OCI-LY3 (cell line): ENCODE measurements around the gene IL17RA.

Experiments
- H2AFZ ChIP-seq: fragments of 200-600, 300-600 bp; shearing (Covaris generic); 2 replicates; pipeline ENCODE4 v1.6.0; 2014; ENCODE audit warnings: antibody characterized with exemption, low read depth, low read length
- H3K27ac ChIP-seq: fragments of 200-600, 300-600 bp; sonication (generic); 2 replicates; pipeline ENCODE4 v1.5.1; 2014; ENCODE audit warnings: mild to moderate bottlenecking, low read length, moderate library complexity, mixed read lengths
- H3K27me3 ChIP-seq: fragments of 200-600, 300-600 bp; sonication (generic); 2 replicates; pipeline ENCODE4 v1.6.1; 2014; ENCODE audit warnings: low read depth, low read length, mixed read lengths
- H3K36me3 ChIP-seq: fragments of 200-600, 300-600 bp; sonication (generic); replicated peaks from 2 replicates; pipeline ENCODE3; 2014; ENCODE audit warnings: low read depth, low read length, mixed read lengths
- H3K4me1 ChIP-seq: fragments of 300-600, 200-600 bp; sonication (generic); 2 replicates; pipeline ENCODE4 v1.6.1; 2014; ENCODE audit warnings: low read length, mixed read lengths
- H3K4me2 ChIP-seq: fragments of 200-600, 300-600 bp; sonication (generic); 2 replicates; pipeline ENCODE4 v1.6.1; 2014; ENCODE audit warnings: low read length, mixed read lengths
- H3K4me3 ChIP-seq: fragments of 300-600, 200-600 bp; sonication (generic); 2 replicates; pipeline ENCODE4 v1.5.1; 2014; ENCODE audit warnings: antibody characterized with exemption, mild to moderate bottlenecking, low read length, moderate library complexity
- H3K79me2 ChIP-seq: fragments of 300-600, 200-600 bp; shearing (Covaris generic); 2 replicates; pipeline ENCODE4 v1.6.1; 2014; ENCODE audit warnings: mild to moderate bottlenecking, low read length, mixed read lengths
- H3K9ac ChIP-seq: fragments of 300-600, 200-600 bp; shearing (Covaris generic); 2 replicates; pipeline ENCODE4 v1.6.0; 2014; ENCODE audit warnings: mild to moderate bottlenecking, low read length, moderate library complexity
- H3K9me3 ChIP-seq: fragments of 200-600, 300-600 bp; shearing (Covaris generic); 2 replicates; pipeline ENCODE4 v1.6.1; 2014; ENCODE audit warnings: low read length, mixed read lengths; ENCODE audit not compliant: insufficient read depth
- H4K20me1 ChIP-seq: fragments of 200-600, 300-600 bp; sonication (generic); 2 replicates; pipeline ENCODE4 v1.6.1; 2016; ENCODE audit warnings: low read length, mixed read lengths; ENCODE audit not compliant: insufficient read depth
- CTCF ChIP-seq: fragments of 200-600, 300-600 bp; sonication (generic); IDR thresholded peaks from 2 replicates; pipeline ENCODE4 v1.5.1; 2014; ENCODE audit warnings: antibody characterized with exemption, low read length, low read depth
- EZH2phosphoT487 ChIP-seq: fragments of 200-600 bp; shearing (Covaris generic); IDR thresholded peaks from 2 replicates; pipeline ENCODE4 v1.6.1; 2018; ENCODE audit warnings: antibody characterized with exemption, mixed run types, low read depth

The IL17RA gene

GRCh38 chr22:17109976-17110375 is 25.2 kb downstream of the IL17RA start:
- no peaks in the 10 kb centered on the region for H3K79me2 ChIP-seq
- no peaks in the 10 kb centered on the region for H3K27me3 ChIP-seq
- TF ChIP-seq EZH2phosphoT487: no peak
- no peak overlapping the region for H3K4me2 ChIP-seq
- H3K4me3 ChIP-seq: no peak overlapping the region
- H3K9ac ChIP-seq: no peak overlapping the region
- H3K4me1 ChIP-seq: no peaks in the 10 kb centered on the region
- no peak overlapping the region for H2AFZ ChIP-seq
- no peaks in the 10 kb centered on the region for H4K20me1 ChIP-seq
- no peak overlapping the region for H3K27ac ChIP-seq
- H3K9me3 ChIP-seq: no peaks in the 10 kb centered on the region
- H3K36me3 ChIP-seq: peaks cover 22% of the 10 kb centered on the region

GRCh38 chr22:17110791-17111550 is 26.2 kb downstream of the IL17RA start:
- peaks cover 18% of the 10 kb centered on the region for H3K36me3 ChIP-seq
- H3K4me3 ChIP-seq: no peak overlapping the region
- H3K9ac ChIP-seq: no peak overlapping the region
- no peak for TF ChIP-seq EZH2phosphoT487
- H3K4me1 ChIP-seq: no peaks in the 10 kb centered on the region
- no peaks in the 10 kb centered on the region for H3K79me2 ChIP-seq
- H3K4me2 ChIP-seq: no peak overlapping the region
- no peaks in the 10 kb centered on the region for H3K9me3 ChIP-seq
- no peak overlapping the region for H3K27ac ChIP-seq
- H4K20me1 ChIP-seq: no peaks in the 10 kb centered on the region
- H3K27me3 ChIP-seq: no peaks in the 10 kb centered on the region
- H2AFZ ChIP-seq: no peak overlapping the region

- peaks cover 4% of the 10 kb centered on the region for H3K4me1 ChIP-seq
- no peaks in the 10 kb centered on the region for H3K79me2 ChIP-seq
- H3K27ac ChIP-seq: no peak overlapping the region
- H3K4me2 ChIP-seq: no peak overlapping the region
- H3K9me3 ChIP-seq: no peaks in the 10 kb centered on the region
- no peak overlapping the region for H2AFZ ChIP-seq
- no peaks in the 10 kb centered on the region for H3K27me3 ChIP-seq
- no peak overlapping the region for H3K9ac ChIP-seq
- TF ChIP-seq CTCF: no peak
- TF ChIP-seq EZH2phosphoT487: no peak
- H4K20me1 ChIP-seq: no peaks in the 10 kb centered on the region
- no peak overlapping the region for H3K4me3 ChIP-seq
- H3K36me3 ChIP-seq: peaks cover 12% of the 10 kb centered on the region
Measured at GRCh38 chr22:17112491-17113042, 27.8 kb downstream of the IL17RA start.

GRCh38 chr22:17113600-17113999 is 28.8 kb downstream of the IL17RA start:
- H4K20me1 ChIP-seq: no peaks in the 10 kb centered on the region
- H3K36me3 ChIP-seq: peaks cover 6% of the 10 kb centered on the region
- no peaks in the 10 kb centered on the region for H3K79me2 ChIP-seq
- H3K4me2 ChIP-seq: no peak overlapping the region
- no peak overlapping the region for H3K4me3 ChIP-seq
- TF ChIP-seq CTCF (no peak), EZH2phosphoT487 (no peak)
- H3K9ac ChIP-seq: no peak overlapping the region
- H3K27me3 ChIP-seq: no peaks in the 10 kb centered on the region
- no peaks in the 10 kb centered on the region for H3K9me3 ChIP-seq
- H2AFZ ChIP-seq: no peak overlapping the region
- peaks cover 14% of the 10 kb centered on the region for H3K4me1 ChIP-seq
- no peak overlapping the region for H3K27ac ChIP-seq

GRCh38 chr22:17114173-17114897 is 29.5 kb downstream of the IL17RA start:
- no peak overlapping the region for H3K4me3 ChIP-seq
- TF ChIP-seq CTCF: no peak
- TF ChIP-seq EZH2phosphoT487: no peak
- H3K27ac ChIP-seq: no peak overlapping the region
- H3K27me3 ChIP-seq: no peaks in the 10 kb centered on the region
- no peaks in the 10 kb centered on the region for H3K9me3 ChIP-seq
- H4K20me1 ChIP-seq: no peaks in the 10 kb centered on the region
- peaks cover 4% of the 10 kb centered on the region for H3K36me3 ChIP-seq
- no peak overlapping the region for H2AFZ ChIP-seq
- H3K9ac ChIP-seq: no peak overlapping the region
- no peak overlapping the region for H3K4me2 ChIP-seq
- peaks cover 16% of the 10 kb centered on the region for H3K4me1 ChIP-seq
- no peaks in the 10 kb centered on the region for H3K79me2 ChIP-seq
